GM19467 (cell line): Measurements from ENCODE around the gene ZNF43.
A peak's percentile ranks its signal among the peaks of the same experiment; 100 is the strongest.
"Not testable (repeated sequence)": the region's sequence is repeated elsewhere in the genome, so short reads cannot be mapped to it uniquely, and the experiment has no call there.

Experiments used
- ATAC-seq: cut with Tn5 transposase; IDR thresholded peaks from one replicate; pipeline ENCODE4 v1.9.1; 2021; ENCODE audit warnings: mild to moderate bottlenecking, moderate library complexity; ENCODE audit not compliant: unreplicated experiment

The ZNF43 gene

GRCh38 chr19:21812448-21812847, 23.5 kb downstream of the ZNF43 start:
- ATAC-seq: no peak

- ATAC-seq: not testable (repeated sequence)
These were observed 27.5 kb downstream of the ZNF43 start for GRCh38 chr19:21808400-21809000.

GRCh38 chr19:21789466-21790085, 46.4 kb downstream of the ZNF43 start:
- ATAC-seq: no peak

- no peak for ATAC-seq
These were observed 49.0 kb downstream of the ZNF43 start for GRCh38 chr19:21786936-21787335.

GRCh38 chr19:21775792-21776191, 60.2 kb downstream of the ZNF43 start:
- not testable (repeated sequence) for ATAC-seq

GRCh38 chr19:21767065-21767800, 68.7 kb downstream of the ZNF43 start, which contains the start of gene ZNF100:
Gene ZNF100, minus strand, starts transcription at chr19:21767579. Its CDS starts 150 bp downstream, at chr19:21767429.
- peak; percentile 86 for ATAC-seq

GRCh38 chr19:21766705-21767064, 69.3 kb downstream of the ZNF43 start:
- peak; percentile 6 for ATAC-seq

GRCh38 chr19:21765151-21765550, 70.8 kb downstream of the ZNF43 start:
- ATAC-seq: no peak

GRCh38 chr19:21761547-21761946, 74.4 kb downstream of the ZNF43 start:
- ATAC-seq: not testable (repeated sequence)

- ATAC-seq: no peak
These were observed 77.7 kb downstream of the ZNF43 start for GRCh38 chr19:21758296-21758695.

- not testable (repeated sequence) for ATAC-seq
These were observed 80.4 kb downstream of the ZNF43 start for GRCh38 chr19:21755555-21755954.
